Thyroid gland (tissue), 4 donors: ENCODE measurements around the gene PSD4.

Experiments used
- CTCF ChIP-seq, 6 experiments: fragments of 200-600 bp in 3 of 6; fragments of 450-650 bp in 3 of 6; sonication (generic) in 3 of 6; IDR thresholded peaks; one replicate each; pipeline ENCODE4 v1.5.1; 2016 to 2019; ENCODE audit warnings: antibody characterized with exemption in 6 of 6, mild to moderate bottlenecking in 2 of 6, inconsistent platforms in 1 of 6, moderate library complexity in 1 of 6
- POLR2A ChIP-seq, 2 donors: fragments of 450-650 bp; IDR thresholded peaks; one replicate each; pipeline ENCODE4 v1.6.1; 2017; ENCODE audit warnings: antibody characterized with exemption in 2 of 2, mild to moderate bottlenecking in 2 of 2, moderate library complexity in 1 of 2

DNA sequence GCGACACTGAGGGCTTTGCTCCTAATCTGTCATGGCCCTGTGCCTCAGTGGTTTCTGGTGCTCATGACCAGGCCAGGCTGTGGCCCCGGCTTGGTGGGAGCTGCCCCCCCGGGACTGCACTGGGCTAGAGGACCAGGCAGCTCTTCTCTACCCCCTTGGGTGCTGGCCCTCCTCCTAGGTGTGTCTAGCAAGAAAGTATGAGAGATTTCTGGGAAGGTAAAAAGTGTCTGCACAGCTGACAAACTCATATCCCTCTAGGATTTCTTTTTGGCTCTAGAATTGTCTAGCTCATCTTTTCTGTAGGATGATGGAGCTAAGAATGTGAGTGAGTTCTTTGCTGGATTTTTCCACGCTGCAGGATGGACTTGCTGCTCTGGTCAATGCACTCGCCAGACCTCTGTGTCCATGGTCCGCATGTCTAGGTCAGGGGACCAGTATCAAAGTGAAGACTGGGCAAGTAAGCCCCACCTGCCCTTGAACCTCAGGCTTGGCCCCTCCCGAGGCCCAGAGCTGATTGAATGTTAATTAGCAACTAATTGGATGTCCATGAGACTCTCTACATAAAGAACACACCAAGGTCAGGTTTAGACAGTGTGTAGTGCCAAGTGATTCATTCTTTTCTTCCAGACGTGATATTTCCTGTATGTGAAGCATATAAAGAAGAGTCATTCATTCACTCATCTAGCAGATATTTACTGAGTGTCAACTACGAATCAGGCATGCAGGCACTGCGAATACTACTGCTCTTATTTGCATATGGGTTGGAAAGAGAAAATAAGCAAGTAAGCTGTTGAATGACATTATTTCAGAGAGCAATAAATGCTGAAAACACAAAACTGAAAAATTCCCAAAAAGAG lies 15.6 kb upstream of the PSD4 start:
- TF ChIP-seq CTCF (IDR thresholded peaks at IDR 0.05) (no peak), POLR2A (IDR thresholded peaks at IDR 0.05) (no peak)
